GM19395 (cell line): ENCODE results near the gene CDHR3.
A peak's percentile ranks its signal among the peaks of the same experiment; 100 is the strongest.

ENCODE experiments used
- ATAC-seq: cut with Tn5 transposase; IDR thresholded peaks from one replicate; pipeline ENCODE4 v1.9.1; 2021; ENCODE audit warnings: mild to moderate bottlenecking, moderate library complexity; ENCODE audit not compliant: unreplicated experiment

Gene CDHR3

GRCh38 chr7:106062006-106062405, 98.9 kb downstream of the CDHR3 start:
- ATAC-seq = no peak

DNA sequence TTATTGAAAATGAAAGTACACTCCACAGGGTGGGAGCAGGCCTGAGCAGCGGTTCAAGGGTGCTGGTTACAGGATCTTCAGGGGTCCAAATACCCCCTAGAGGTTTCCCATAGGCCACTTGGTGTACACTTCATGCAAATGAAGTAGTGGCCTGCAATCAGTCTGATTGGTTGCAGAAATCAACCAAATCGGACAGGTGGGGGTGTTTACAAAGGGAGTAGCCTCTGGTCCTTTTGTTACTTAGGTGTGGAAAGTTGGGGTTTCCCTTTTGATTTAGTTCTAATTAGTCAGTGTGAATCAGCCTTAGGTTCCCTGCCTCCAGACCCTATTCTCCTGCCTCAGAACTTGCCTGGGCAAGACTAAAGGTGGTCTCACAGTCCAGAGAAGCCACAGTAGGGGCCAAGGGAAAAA, 99.5 kb downstream of the CDHR3 start:
- ATAC-seq = no peak

DNA sequence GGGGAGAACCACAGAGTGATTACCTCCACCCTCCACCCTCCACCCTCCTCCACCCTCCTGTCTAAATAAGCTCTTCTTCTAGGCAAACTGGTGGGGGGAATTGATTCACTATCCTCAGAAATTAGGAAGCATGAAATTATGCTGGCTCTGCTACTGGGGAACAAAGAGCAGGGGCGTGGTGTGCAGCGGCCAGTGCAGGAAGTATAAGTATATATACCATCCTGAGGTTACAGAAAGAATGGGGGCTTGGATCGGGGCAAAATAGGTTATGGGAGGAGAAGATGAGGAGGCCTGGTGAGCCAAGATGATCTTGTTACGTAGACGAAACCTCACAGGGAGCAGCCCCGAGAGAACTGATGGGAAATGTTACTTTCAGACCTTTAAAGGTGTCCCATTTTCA, 100.0 kb downstream of the CDHR3 start:
- ATAC-seq = no peak

- ATAC-seq = no peak
Observed at GRCh38 chr7:106063692-106064091, 100.6 kb downstream of the CDHR3 start.

DNA sequence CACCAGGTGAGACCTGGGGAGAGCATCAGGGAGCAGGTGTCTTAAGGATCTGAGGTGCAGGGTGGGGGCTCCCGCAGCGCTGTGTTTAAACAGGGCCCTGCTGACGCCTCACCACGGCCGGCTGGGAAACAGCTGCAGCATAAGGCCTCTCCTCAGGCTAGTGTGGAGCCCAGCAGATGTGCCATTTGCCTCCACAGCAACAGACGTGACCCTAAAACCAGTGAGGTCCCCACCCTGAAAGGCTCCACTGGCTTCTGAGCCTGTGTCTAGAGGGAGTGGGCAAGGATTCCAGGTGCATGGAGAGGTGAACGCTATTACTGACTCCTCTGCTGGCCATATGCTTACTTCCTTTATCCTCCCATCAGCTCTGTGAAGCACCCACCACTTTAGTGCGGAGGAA, 101.3 kb downstream of the CDHR3 start:
- no peak for ATAC-seq

GRCh38 chr7:106064771-106065574, 101.9 kb downstream of the CDHR3 start:
- ATAC-seq = no peak

DNA sequence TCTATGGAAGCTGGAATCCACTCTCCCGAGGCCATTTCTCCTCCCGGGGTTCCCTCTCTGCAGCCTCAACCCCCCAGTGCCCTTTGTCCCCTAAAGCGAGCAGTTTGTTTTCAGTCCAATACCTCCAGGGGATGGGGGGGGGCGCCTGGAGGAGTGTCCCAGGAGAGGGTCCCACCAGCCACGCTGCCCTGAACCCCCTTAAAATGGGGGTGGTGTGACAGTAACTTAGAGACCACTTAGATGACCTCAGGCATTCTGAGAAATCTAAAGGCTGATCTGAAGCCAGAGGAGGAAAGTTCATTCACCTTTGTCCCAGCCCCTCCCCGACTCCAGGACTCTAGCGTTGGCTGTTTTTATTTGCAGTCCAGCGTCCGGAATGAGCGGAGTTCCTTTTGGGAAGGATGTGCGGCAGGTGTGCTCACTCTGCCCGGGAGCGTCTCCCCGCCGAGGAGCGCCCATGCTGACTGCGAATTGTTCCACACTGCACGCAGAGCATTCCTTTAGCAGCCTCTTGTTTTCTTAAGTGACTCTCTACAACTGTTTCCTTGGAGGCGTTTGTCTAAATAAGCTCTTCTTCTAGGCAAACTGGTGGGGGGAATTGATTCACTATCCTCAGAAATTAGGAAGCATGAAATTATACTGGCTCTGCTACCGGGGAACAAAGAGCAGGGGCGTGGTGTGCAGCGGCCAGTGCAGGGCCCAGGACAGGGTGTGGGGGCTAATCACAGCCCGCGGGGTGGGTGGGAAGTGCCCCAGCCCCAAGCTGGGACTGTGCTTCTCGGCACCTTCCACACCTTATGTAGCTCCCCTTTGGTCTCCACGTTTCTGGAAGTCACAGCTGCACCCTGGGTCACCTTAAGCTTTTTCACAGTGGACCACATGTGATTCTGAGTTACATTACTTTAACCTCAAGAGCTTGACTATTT, 102.8 kb downstream of the CDHR3 start:
- no peak for ATAC-seq

DNA sequence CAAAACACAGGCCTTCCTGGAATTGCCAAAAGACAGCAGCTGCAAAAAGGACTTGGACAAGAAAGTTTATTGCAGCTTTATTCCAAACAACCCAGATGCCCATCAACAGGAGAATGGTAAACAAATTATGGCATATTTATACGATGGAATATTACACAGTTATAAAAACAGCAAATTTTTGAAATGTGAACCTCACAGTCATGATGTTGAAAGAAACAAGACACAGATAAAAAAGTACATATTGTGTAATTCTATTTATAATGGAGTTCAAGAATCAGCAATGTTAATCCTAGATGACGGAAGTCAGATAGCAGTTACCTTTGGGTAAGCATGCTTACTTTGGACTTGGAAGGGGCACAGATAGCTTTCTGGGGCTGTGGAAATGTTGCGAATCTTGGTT, 104.6 kb downstream of the CDHR3 start:
- no peak for ATAC-seq

DNA sequence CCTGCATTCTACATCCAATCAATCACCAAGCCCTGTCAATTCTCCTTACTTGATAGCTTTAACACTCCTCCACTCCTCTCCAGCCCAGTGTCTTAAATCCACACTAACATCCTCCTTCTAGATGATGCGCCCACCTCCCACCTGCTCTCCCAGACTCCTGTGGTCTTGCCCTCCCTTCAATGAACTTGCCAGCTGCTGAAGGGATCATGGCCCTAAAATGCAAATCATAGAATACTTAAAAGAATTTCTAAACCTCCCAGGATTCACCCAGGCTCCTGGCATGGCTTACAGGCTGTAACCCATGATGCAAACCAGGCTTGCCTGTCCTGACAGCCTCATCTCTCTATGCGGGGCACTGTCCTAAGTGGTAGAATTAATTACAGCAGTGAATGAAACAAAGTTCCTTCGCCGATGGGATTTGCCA, 105.5 kb downstream of the CDHR3 start:
- ATAC-seq = no peak

DNA sequence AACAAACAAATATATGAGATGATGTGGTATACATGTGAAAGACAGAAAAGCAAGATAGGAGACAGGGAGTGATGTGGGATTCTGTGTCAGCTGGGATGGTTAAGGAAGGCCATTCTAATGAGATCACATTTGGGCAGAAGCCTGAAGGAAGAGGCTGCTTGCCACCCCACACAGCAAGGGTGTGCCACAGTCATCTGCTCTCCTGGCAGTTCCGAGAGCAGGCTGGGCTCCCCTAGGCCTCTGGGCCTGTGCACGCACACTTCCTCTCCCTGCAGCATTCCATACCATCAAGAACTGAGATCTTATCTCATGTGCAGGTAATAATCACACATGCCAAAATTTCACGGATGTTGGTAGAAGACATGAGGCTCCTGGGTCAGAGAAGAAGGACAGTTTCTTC, 105.9 kb downstream of the CDHR3 start:
- ATAC-seq = no peak

DNA sequence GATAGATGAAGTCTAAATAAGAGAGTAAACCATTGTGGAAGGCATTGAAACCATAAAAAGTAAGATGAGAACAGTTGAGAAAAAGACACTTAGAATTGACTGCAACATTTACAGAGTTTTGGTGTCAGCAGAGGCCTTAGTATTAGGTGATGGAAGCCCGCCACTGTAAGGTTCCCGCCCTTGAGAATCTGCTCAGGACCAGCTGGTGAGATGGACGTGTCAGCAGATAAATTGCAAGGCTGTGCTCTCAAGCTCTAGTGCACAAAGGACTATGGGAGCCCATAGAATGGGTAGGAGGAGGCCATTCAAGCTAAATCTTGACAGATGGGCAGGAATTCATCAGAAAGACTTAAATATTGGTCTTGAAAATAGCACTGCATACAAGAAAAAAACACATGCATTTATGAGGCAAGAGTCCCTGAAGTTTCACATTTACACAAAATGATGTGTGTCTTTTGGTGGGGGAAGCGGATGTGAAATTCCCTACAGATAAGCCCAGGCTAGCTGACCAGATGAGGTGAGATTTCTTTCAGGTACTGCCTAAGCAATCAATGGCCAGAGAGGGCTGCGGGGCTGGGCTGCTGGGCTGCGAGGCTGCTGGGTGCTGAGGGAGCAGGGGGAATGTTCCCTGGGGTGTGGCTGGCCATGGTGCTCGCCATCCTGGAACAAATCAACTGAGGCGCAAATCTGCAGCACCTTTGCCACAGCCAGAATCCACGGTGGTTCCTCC, 106.6 kb downstream of the CDHR3 start:
- no peak for ATAC-seq

- ATAC-seq = no peak
Observed at GRCh38 chr7:106070201-106070551, 107.1 kb downstream of the CDHR3 start.

DNA sequence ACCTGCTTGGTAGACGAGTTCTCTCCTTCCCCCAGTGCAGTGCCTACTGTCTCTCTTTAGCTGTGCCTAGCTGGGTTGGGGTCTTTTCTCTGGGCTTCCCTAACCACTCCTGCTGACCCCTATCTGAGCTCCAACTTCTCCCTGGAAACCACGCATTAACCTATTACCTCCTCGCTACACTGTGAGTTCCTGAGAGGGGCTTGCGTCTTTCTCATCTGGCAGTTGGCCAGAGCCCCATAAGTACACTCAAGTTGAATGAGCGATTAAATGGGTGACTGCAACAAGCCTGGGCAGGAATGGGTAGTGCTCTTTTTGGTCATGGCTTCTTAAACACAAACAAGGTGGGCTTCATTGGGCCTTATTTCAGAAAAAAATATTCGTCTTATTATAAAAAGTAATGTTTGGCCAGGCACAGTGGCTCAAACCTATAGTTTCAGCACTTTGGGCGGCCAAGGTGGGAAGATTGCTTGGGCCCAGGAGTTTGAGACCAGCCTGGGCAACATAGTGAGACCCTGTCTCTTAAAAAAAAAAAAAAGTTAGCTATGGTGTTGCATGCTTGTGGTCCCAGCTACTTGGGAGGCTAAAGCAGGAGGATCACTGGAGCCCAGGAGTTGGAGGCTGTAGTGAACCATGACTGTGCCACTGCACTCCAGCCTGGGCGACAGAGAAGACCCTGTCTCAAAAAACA, 107.6 kb downstream of the CDHR3 start:
- no peak for ATAC-seq

DNA sequence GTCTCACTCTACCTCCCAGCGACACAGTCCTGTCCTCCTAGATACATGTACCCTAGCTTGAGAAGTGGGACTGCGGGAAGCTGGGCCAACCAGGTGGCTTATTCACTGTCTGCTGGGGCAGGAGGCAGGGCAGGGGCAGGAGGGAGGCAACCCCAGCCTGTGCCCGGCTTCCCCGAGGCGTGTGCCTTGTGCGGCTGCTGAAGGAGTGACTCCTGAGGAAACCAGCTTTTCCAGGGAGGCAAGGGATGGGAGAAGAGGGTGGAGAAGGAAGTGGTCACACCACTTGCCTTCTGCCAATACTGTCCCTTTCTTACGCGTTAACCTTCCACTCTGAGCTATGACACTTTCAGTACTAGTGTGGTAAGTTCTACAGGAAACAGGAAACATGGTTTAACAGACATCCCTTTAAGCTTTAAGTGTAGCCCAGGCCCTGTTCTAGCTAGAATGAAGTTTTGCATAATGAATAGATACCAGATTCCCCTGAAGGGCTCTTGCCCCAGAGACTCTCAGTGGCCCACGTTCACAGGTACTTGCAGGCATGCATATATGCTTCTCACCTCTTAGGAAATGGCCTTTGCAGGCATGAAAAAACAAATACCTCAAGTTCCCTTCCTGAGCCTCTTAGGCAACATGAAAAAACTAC, 108.4 kb downstream of the CDHR3 start:
- peak; percentile 98 for ATAC-seq

- ATAC-seq = peak; percentile 12
Observed at GRCh38 chr7:106071999-106072714, 109.1 kb downstream of the CDHR3 start.

DNA sequence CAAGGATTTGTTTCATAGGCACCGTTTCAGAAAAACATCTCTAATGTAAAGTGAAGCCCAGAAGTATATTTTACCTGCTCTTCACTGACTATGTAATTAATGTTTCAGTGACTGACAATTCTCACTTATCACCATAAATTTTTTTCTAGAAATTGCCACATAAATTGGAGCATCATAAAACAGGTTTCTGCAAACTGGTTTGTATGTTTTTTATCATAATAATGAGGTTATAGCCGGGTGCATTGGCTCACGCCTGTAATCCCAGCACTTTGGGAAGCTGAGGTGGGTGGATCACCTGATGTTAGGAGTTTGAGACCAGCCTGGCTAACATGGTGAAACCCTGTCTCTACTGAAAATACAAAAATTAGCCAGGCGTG, 109.6 kb downstream of the CDHR3 start:
- ATAC-seq = no peak

- no peak for ATAC-seq
Observed at GRCh38 chr7:106073701-106074100, 110.6 kb downstream of the CDHR3 start.

GRCh38 chr7:106074257-106074656, 111.2 kb downstream of the CDHR3 start:
- ATAC-seq = no peak

- ATAC-seq = no peak
Observed at GRCh38 chr7:106075937-106076336, 112.9 kb downstream of the CDHR3 start.

GRCh38 chr7:106076537-106076936, 113.5 kb downstream of the CDHR3 start:
- no peak for ATAC-seq
